Smooth muscle cell (in vitro differentiated cells): ENCODE data around the gene CDA. TPM values are rescaled to one million over a fixed set of nuclear protein-coding genes. Genes with fewer than 3 reads are reported as not detected.

Source experiments
- DNase-seq: peaks from one replicate; lab custom pipeline; 2025; ENCODE audit not compliant: unreplicated experiment; lab: John Stamatoyannopoulos, UW
- H2AFZ ChIP-seq: fragments of 200-600 bp; sonication (generic); 2 replicates; pipeline ENCODE4 v1.6.0; 2016; ENCODE audit warnings: antibody characterized with exemption, low read depth, mild to moderate bottlenecking
- H3F3A ChIP-seq: fragments of 200-600 bp; sonication (generic); 2 replicates; pipeline ENCODE4 v1.6.0; 2017; ENCODE audit warnings: antibody characterized with exemption, low read depth
- H3K27ac ChIP-seq: fragments of 200-600 bp; sonication (generic); 2 replicates; pipeline ENCODE4 v1.5.1; 2016; ENCODE audit warnings: low read depth, mild to moderate bottlenecking
- H3K27me3 ChIP-seq: fragments of 200-600 bp; sonication (generic); 2 replicates; pipeline ENCODE4 v1.6.1; 2016; ENCODE audit warnings: low read depth, mild to moderate bottlenecking
- H3K36me3 ChIP-seq: fragments of 200-600 bp; sonication (generic); 2 replicates; pipeline ENCODE4 v1.5.1; 2016; ENCODE audit warnings: low read depth
- H3K4me1 ChIP-seq: fragments of 200-600 bp; sonication (generic); 2 replicates; pipeline ENCODE4 v1.5.1; 2016; ENCODE audit warnings: low read depth
- H3K4me2 ChIP-seq: fragments of 200-600 bp; sonication (generic); 2 replicates; pipeline ENCODE4 v1.6.0; 2016; ENCODE audit warnings: mild to moderate bottlenecking
- H3K4me3 ChIP-seq: fragments of 200-600 bp; sonication (generic); 2 replicates; pipeline ENCODE4 v1.5.1; 2016; ENCODE audit warnings: mild to moderate bottlenecking
- H3K79me2 ChIP-seq: fragments of 200-600 bp; sonication (generic); 2 replicates; pipeline ENCODE4 v1.6.0; 2016; ENCODE audit warnings: low read depth, mild to moderate bottlenecking
- H3K9ac ChIP-seq: fragments of 200-600 bp; sonication (generic); 2 replicates; pipeline ENCODE4 v1.6.0; 2016; ENCODE audit warnings: low read depth
- H3K9me3 ChIP-seq: fragments of 200-600 bp; sonication (generic); replicated peaks from 2 replicates; pipeline ENCODE4 v1.5.1; 2016; ENCODE audit warnings: low read depth
- H4K20me1 ChIP-seq: fragments of 200-600 bp; sonication (generic); 2 replicates; pipeline ENCODE4 v1.6.0; 2016; ENCODE audit warnings: low read depth
- WGBS: methylation state at CpG from one replicate; pipeline ENCODE4 v1.1.7; 2016; ENCODE audit warnings: low lambda C conversion rate; 5-methylcytosine and 5-hydroxymethylcytosine counted together
- polyA plus RNA-seq: library from polyadenylated mRNA; unstranded; fragments of >200 nt; fragmentation: Nextera tagmentation; extraction: Ambion mirVana; gene quantifications from 2 replicates; pipeline ENCODE4 v1.2.1, GENCODE V29; 2016
- total RNA-seq: library from RNA; depleted of rRNA; stranded (reverse); fragments of >200 nt; gene quantifications from 2 replicates; pipeline ENCODE4 v1.2.3, GENCODE V29; 2014
- TF ChIP-seq, protein P1 (sequence below): fragments of 200-600 bp; sonication (generic); IDR thresholded peaks from 2 replicates; pipeline ENCODE4 v1.5.1; 2017; ENCODE audit warnings: borderline replicate concordance, mild to moderate bottlenecking, antibody characterized with exemption; ENCODE audit not compliant: insufficient read depth, poor library complexity, severe bottlenecking

Gene CDA
- total and polyA plus RNA-seq, 2 experiments from 2014 or later = 0.58 to 0.78 TPM

DNA sequence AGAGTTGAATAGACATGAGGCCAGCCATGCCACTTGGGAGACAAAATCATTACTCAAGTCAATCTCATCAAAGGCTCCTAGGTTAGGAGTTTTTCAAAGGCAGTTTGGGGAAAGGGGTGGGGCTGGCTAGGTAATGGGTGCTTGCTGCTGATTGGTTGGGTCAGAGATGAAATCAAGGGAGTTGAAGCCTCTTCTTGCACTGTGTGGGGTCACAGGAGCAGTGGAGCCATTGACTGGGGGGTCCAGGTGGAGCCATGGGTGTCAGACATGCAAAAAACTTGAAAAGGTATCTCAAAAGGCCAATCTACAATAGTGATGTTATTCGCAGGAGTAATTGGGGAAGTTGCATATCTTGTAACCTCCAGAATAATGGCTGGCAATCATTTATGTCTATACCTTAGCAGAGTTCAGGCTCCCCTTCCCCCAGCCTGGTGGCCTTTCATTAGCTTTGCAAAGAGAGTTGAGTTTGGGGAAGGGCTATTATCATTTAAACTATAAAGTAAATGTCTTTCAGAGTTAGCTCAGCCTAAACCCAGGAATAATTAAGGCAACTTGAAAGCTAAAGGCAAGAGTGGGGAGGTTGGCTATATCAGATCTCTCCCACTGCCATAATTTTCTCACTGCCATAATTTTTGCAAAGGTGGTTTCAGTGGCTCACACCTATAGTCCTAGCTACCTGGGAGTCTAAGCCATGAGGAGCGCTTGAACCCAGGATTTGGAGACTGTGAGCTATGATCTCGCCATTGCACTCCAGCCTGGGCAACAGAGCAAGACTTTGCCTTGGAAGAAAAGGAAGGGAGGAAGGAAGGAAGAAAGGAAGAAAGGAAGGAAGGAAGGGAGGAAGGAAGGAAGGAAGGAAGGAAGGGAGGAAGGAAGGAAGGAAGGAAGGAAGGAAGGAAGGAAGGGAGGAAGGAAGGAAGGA, 36.5 kb downstream of the CDA start:
- H3K4me3 ChIP-seq = no peak overlapping the region
- no peaks in the 10 kb centered on the region for H3K9me3 ChIP-seq
- no peaks in the 10 kb centered on the region for H4K20me1 ChIP-seq
- no peak overlapping the region for H3K27ac ChIP-seq
- H3K79me2 ChIP-seq = no peaks in the 10 kb centered on the region
- H3K4me1 ChIP-seq = no peaks in the 10 kb centered on the region
- no peak overlapping the region for H2AFZ ChIP-seq
- TF ChIP-seq, protein P1, sequence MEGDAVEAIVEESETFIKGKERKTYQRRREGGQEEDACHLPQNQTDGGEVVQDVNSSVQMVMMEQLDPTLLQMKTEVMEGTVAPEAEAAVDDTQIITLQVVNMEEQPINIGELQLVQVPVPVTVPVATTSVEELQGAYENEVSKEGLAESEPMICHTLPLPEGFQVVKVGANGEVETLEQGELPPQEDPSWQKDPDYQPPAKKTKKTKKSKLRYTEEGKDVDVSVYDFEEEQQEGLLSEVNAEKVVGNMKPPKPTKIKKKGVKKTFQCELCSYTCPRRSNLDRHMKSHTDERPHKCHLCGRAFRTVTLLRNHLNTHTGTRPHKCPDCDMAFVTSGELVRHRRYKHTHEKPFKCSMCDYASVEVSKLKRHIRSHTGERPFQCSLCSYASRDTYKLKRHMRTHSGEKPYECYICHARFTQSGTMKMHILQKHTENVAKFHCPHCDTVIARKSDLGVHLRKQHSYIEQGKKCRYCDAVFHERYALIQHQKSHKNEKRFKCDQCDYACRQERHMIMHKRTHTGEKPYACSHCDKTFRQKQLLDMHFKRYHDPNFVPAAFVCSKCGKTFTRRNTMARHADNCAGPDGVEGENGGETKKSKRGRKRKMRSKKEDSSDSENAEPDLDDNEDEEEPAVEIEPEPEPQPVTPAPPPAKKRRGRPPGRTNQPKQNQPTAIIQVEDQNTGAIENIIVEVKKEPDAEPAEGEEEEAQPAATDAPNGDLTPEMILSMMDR = no peak
- no peaks in the 10 kb centered on the region for H3F3A ChIP-seq
- H3K27me3 ChIP-seq = no peaks in the 10 kb centered on the region
- H3K9ac ChIP-seq = no peak overlapping the region
- H3K4me2 ChIP-seq = no peak overlapping the region
- WGBS = 70% methylated on average over 3 of the region's 3 CpGs
- no peak for DNase-seq
- H3K36me3 ChIP-seq = no peaks in the 10 kb centered on the region

DNA sequence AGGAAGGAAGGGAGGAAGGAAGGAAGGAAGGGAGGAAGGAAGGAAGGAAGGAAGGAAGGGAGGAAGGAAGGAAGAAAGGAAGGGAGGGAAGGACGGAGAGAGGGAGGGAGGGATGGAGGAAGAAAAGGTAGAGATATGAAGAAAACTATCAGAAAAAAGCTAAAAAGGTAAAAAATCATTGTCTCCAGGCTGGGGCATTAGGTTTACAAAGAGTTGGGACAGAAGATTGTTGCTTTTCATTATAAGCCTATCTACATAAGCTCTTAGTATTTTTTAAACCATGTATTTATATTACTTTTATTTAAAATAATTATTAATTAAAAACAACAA, 37.2 kb downstream of the CDA start:
- Histone ChIP-seq H3K4me3 (no peak overlapping the region), H3K36me3 (no peaks in the 10 kb centered on the region), H3K4me1 (no peaks in the 10 kb centered on the region), H3K27me3 (no peaks in the 10 kb centered on the region), H3F3A (no peaks in the 10 kb centered on the region), H3K9me3 (no peaks in the 10 kb centered on the region), H3K79me2 (no peaks in the 10 kb centered on the region), H4K20me1 (no peaks in the 10 kb centered on the region), H2AFZ (no peak overlapping the region), H3K4me2 (no peak overlapping the region), H3K27ac (no peak overlapping the region), H3K9ac (no peak overlapping the region)
- TF ChIP-seq, protein P1 = no peak
- WGBS = 57% methylated on average over 1 of the region's 1 CpG
- no peak for DNase-seq

DNA sequence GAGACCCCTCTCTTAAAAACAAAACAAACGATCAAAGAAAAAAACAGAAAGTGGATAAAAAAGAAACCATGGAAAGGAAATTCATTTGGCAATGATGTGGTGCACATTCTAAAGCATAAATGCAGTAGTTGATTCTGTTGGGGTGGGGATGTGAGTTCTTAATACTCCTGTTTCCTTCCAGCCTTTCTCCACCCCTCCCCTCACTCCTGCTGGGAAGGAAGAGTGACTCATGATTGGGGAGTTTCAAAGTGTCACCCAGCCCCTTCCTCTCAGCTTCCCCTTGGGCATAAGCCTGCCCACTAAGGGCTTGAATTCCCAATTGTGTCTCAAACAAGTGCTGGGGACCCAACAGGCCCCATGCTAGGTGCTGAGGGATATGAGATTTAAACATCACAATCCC, 37.6 kb downstream of the CDA start:
- H3F3A ChIP-seq = no peaks in the 10 kb centered on the region
- no peaks in the 10 kb centered on the region for H3K4me1 ChIP-seq
- H2AFZ ChIP-seq = no peak overlapping the region
- H3K27ac ChIP-seq = no peak overlapping the region
- H3K79me2 ChIP-seq = no peaks in the 10 kb centered on the region
- no peak overlapping the region for H3K4me3 ChIP-seq
- 90% methylated on average over 1 of the region's 1 CpG for WGBS
- no peaks in the 10 kb centered on the region for H3K27me3 ChIP-seq
- no peak overlapping the region for H3K4me2 ChIP-seq
- H3K9ac ChIP-seq = no peak overlapping the region
- TF ChIP-seq, protein P1 = no peak
- no peak for DNase-seq
- H3K36me3 ChIP-seq = no peaks in the 10 kb centered on the region
- H3K9me3 ChIP-seq = no peaks in the 10 kb centered on the region
- H4K20me1 ChIP-seq = no peaks in the 10 kb centered on the region

DNA sequence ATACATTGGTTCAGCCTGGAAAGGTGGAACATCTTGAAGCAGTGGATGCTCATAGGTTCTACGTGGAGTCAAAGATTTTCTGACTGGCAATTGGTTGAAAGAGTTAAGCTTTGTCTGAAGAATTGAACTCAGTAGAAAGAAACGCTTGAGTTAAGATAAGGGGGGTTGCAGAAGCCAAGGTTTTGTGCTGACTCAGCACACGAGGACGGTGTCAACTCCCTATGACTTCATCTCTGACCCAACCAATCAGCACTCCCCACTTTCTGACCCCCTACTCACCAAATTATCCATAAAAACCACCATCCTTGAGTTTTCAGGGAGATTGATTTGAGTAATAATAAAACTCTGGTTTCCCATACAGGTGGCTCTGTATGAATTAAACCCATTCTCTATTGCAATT, 41.8 kb downstream of the CDA start:
- 66% methylated on average over 4 of the region's 4 CpGs for WGBS
- TF ChIP-seq, protein P1 = no peak
- peaks cover 12% of the 10 kb centered on the region for H3F3A ChIP-seq
- H3K9me3 ChIP-seq = no peaks in the 10 kb centered on the region
- no peak overlapping the region for H3K27ac ChIP-seq
- no peak overlapping the region for H2AFZ ChIP-seq
- no peak overlapping the region for H3K4me2 ChIP-seq
- H4K20me1 ChIP-seq = peaks cover 18% of the 10 kb centered on the region
- H3K27me3 ChIP-seq = no peaks in the 10 kb centered on the region
- no peaks in the 10 kb centered on the region for H3K79me2 ChIP-seq
- no peaks in the 10 kb centered on the region for H3K36me3 ChIP-seq
- H3K4me3 ChIP-seq = no peak overlapping the region
- DNase-seq = no peak
- no peaks in the 10 kb centered on the region for H3K4me1 ChIP-seq
- H3K9ac ChIP-seq = no peak overlapping the region
